Kidney (tissue), 14 donors: Measurements from ENCODE around the gene C3orf33. TPM values are rescaled to one million over a fixed set of nuclear protein-coding genes. Genes with fewer than 3 reads are reported as not detected.

Experiments used
- DNase-seq, 5 donors: peaks; one replicate each; pipeline ENCODE4 v3.0.0-alpha.2; 2013 to 2020
- FAIRE-seq: peaks from 2 replicates; lab custom pipeline; 2012; peaks lifted over from hg19 to GRCh38; lab: Jason Lieb, UNC
- H3K27ac ChIP-seq, 2 donors: one replicate each; pipeline ENCODE4 v1.7.0; 2013; ENCODE audit warnings: low read depth in 2 of 2, low read length in 2 of 2, inconsistent platforms in 1 of 2
- H3K27me3 ChIP-seq: one replicate; pipeline ENCODE4 v1.7.1; 2013; ENCODE audit warnings: low read length, inconsistent platforms; ENCODE audit not compliant: control insufficient read depth, insufficient read depth
- H3K36me3 ChIP-seq, 3 donors: one replicate each; pipeline versions ENCODE4 v1.7.0 to v1.7.1; 2013; ENCODE audit warnings: low read length in 3 of 3, control low read depth in 1 of 3, inconsistent platforms in 1 of 3; ENCODE audit not compliant: insufficient read depth in 3 of 3, control insufficient read depth in 2 of 3
- H3K4me1 ChIP-seq, 3 donors: one replicate each; pipeline versions ENCODE4 v1.7.0 to v1.7.1; 2013; ENCODE audit warnings: low read length in 3 of 3, inconsistent platforms in 1 of 3, low read depth in 1 of 3; ENCODE audit not compliant: control insufficient read depth in 2 of 3, insufficient read depth in 2 of 3
- H3K4me3 ChIP-seq, 3 donors: one replicate each; pipeline versions ENCODE4 v1.7.0 to v1.8.1; 2013; ENCODE audit warnings: low read length in 3 of 3, control low read depth in 1 of 3, inconsistent platforms in 1 of 3
- H3K9ac ChIP-seq, 3 donors: one replicate each; pipeline versions ENCODE4 v1.7.0 to v1.7.1; 2013; ENCODE audit warnings: low read length in 3 of 3, control low read depth in 1 of 3, inconsistent platforms in 1 of 3
- H3K9me3 ChIP-seq, 3 donors: one replicate each; pipeline versions ENCODE4 v1.7.0 to v1.7.1; 2013; ENCODE audit warnings: low read length in 3 of 3, control low read depth in 1 of 3, inconsistent platforms in 1 of 3; ENCODE audit not compliant: control insufficient read depth in 2 of 3, insufficient read depth in 1 of 3
- CTCF ChIP-seq: IDR thresholded peaks from 3 replicates; pipeline ENCODE4 v1.5.1; 2012; ENCODE audit warnings: mild to moderate bottlenecking, moderate library complexity, borderline replicate concordance; ENCODE audit not compliant: insufficient read depth; ENCODE audit errors: extremely low read depth
- intact Hi-C: fragments of 100-400 bp; cut with DNase I; formaldehyde crosslinking; loops from one replicate; pipeline ENCODE4 v1.11.1; 2022
- polyA plus RNA-seq: library from polyadenylated mRNA; stranded (reverse); fragments of 350-450 nt; fragmentation: Illumina TruSeq; extraction: RNeasy Lipid Tissue Mini Kit (QIAGEN cat#74804); gene quantifications from one replicate; pipeline ENCODE4 v1.2.3, GENCODE V29; 2014; ENCODE audit warnings: low read depth, low replicate concordance; ENCODE audit not compliant: insufficient read depth
- total RNA-seq: library from RNA; stranded (reverse); fragmentation: NEBNext Ultra II Directional; extraction: Animal tissue kit (Norgen Biotek cat#: 25700); gene quantifications from one replicate; pipeline ENCODE4 v1.2.1, GENCODE V29; 2021
- donor health status: control.
- donor health status: control.
- donor health status: control.
- donor health status: control.
- donor health status: control.
- donor health status: DM: yes; HTN: yes; CAD: no.
- donor health status: Normal renal cell carcinoma (clear cell type).

C3orf33 gene
- total and polyA plus RNA-seq, 2 donors from 2014 or later, result 6.0 to 8.1 TPM

GRCh38 chr3:155746703-155747102 is 59.4 kb downstream of the C3orf33 start:
- no peaks in the 10 kb centered on the region for H3K27me3 ChIP-seq
- FAIRE-seq, result no peak
- no peaks in the 10 kb centered on the region for H3K9me3 ChIP-seq
- peaks cover 0 to 2% (median 0%) of the 10 kb centered on the region in 3 donors for H3K4me1 ChIP-seq
- no peaks in the 10 kb centered on the region for H3K36me3 ChIP-seq
- H3K4me3 ChIP-seq, result no peak overlapping the region
- DNase-seq, result no peak
- H3K27ac ChIP-seq, result no peak overlapping the region
- H3K9ac ChIP-seq, result no peak overlapping the region
- no peak for TF ChIP-seq CTCF
- intact Hi-C loops, result no loop called here

- H3K4me3 ChIP-seq, result peak overlapping the region in 2 of 3 donors; percentile 64 to 88
Observed at GRCh38 chr3:155745795-155746550, 60.1 kb downstream of the C3orf33 start.

DNA sequence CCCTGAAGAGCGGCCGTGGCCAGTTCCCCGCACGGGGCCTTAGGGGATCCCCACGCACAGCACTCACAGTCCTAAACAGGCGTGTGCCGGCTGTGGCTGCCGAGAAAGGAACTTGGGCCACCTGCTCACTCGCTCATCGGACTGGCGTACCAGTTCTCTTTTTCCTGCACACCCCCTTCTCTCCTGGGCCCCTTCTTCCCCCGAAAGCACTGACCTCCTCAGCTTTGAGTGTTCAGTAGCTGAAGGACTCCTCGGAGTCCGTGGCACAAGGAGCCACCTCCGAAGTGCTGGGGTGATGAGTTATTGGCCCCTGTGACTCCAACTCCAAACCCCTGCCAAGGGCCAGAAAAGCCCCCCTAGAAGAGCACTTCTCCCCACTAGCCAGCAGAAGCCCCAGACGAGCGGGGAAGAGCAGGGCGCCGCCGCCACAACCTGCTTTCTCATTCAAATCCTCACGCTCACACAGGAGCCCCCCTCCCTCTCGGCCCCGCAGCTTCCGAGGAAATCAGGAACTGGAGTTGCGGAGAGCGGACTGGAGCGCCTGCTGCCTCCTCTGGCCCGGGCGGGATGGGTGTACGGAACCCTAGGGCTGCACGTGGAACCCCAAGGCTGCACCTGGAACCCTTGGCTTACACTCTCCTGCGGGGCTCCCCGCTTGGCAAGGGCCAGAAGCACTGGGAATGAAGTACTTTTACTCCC is 61.3 kb downstream of the C3orf33 start, which contains the start of gene PLCH1:
PLCH1 (minus strand) TSS at position 446 of the 699 bp plus-strand sequence. CDS start 40,847 bp downstream, outside the sequence.
- peak within 1 kb of the TSS in 1 of 2 donors; percentile 51 for H3K27ac ChIP-seq

More at GRCh38 chr3:155745795-155746550, 60.1 kb downstream of the C3orf33 start:
- intact Hi-C loops, result no loop called here
- FAIRE-seq (no peak), DNase-seq (peak in 4 of 5 donors; percentile 61 to 80 (median 70))
- no peaks in the 10 kb centered on the region for H3K9me3 ChIP-seq
- peak overlapping the region in 2 of 3 donors; percentile 10 to 37 for H3K9ac ChIP-seq
- peaks cover 0 to 5% (median 0%) of the 10 kb centered on the region in 3 donors for H3K4me1 ChIP-seq
- no peak overlapping the region for H3K27ac ChIP-seq
- H3K36me3 ChIP-seq, result no peaks in the 10 kb centered on the region
- no peaks in the 10 kb centered on the region for H3K27me3 ChIP-seq
- no peak for TF ChIP-seq CTCF

More for the DNA sequence above, 61.3 kb downstream of the C3orf33 start, which contains the start of gene PLCH1:
- Histone ChIP-seq H3K9ac (peak within 1 kb of the TSS; percentile 20 to 52 (median 41)), H3K36me3 (no peaks in the 10 kb centered on the region), H3K4me3 (peak within 1 kb of the TSS; percentile 64 to 88 (median 69)), H3K9me3 (no peaks in the 10 kb centered on the region), H3K4me1 (peaks cover 0 to 9% (median 0%) of the 10 kb centered on the region in 3 donors), H3K27me3 (no peaks in the 10 kb centered on the region)
- TF ChIP-seq CTCF, result no peak
- DNase-seq (peak; percentile 85 to 92 (median 89)), FAIRE-seq (no peak)
- intact Hi-C loops, result no loop called here
